ENCODE data around the gene USP27X. TPM values are rescaled to one million over a fixed set of nuclear protein-coding genes. Genes with fewer than 3 reads are reported as not detected.

Gene USP27X
- polyA plus RNA-seq, 2 donors = 0.65 to 1.7 TPM

DNA sequence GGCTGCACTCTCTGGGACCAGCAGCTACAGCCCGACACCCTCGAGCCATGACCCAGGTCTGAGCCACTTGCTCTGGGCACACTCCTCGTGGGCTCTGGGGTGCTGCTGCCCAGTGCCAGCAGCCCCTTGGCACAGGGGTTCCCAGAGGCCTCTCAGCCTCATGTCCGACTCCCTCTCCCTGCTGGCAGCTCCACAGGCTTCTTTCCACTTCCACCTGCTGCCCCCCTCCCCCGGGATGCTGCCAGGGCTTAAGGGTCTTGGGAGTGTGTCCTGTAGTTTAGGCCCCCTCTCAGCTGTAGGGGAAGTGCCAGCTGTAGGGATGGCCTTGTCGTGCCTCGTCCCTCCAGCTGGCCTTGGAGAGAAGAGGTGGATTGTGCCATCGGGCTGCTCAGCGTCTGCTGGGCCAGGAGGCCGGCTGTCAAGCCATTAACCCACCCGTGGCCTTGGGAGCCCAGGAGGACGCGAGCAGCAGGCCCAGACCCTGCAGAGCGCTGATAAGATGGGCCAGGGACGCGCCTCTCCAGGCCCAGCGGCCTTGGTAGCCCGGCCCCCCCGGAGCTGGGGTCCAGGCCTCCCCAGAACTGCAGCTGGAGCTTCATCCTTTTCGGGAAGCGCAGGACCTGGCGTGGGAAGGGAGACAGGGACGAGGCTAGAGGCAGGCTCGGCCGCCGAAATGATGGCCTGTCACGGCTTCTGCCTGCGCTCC, 1.0 kb upstream of the USP27X start:
- peak overlapping the region; percentile 62 to 89 for H3K27ac ChIP-seq (ENCODE audit: low read depth in 2 of 2, low read length in 1 of 2)
- H3K9me3 ChIP-seq (ENCODE audit: control insufficient read depth in 2 of 2, insufficient read depth in 1 of 2, low read depth in 1 of 2, low read length in 1 of 2) = no peaks in the 10 kb centered on the region
- WGBS, 2 donors = 21 to 40% methylated on average over 28 of the region's 28 CpGs
- H3K27me3 ChIP-seq (ENCODE audit: control insufficient read depth in 1 of 2, insufficient read depth in 2 of 2, low read length in 2 of 2) = peaks cover 0 to 4% of the 10 kb centered on the region in 2 donors
- H3K36me3 ChIP-seq (ENCODE audit: control insufficient read depth in 2 of 2, insufficient read depth in 2 of 2, low read length in 1 of 2) = no peaks in the 10 kb centered on the region
- peak overlapping the region; percentile 57 to 63 for H3K4me3 ChIP-seq (ENCODE audit: low read depth in 1 of 2, low read length in 2 of 2)
- no peaks in the 10 kb centered on the region for H3K4me1 ChIP-seq (ENCODE audit: control insufficient read depth in 2 of 2, insufficient read depth in 2 of 2, low read length in 1 of 2)

DNA sequence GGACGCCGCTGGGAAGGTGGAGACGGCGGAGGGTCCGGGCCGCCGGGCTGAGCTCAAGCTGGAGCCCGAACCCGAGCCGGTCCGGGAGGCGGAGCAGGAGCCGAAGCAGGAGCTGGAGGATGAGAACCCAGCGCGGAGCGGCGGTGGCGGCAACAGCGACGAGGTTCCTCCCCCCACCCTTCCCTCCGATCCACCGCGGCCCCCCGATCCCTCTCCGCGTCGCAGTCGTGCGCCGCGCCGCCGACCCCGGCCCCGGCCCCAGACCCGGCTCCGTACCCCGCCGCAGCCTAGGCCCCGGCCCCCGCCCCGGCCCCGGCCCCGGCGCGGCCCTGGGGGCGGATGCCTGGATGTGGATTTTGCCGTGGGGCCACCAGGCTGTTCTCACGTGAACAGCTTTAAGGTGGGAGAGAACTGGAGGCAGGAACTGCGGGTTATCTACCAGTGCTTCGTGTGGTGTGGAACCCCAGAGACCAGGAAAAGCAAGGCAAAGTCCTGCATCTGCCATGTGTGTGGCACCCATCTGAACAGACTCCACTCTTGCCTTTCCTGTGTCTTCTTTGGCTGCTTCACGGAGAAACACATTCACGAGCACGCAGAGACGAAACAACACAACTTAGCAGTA, 483 bp downstream of the USP27X start:
- no peaks in the 10 kb centered on the region for H3K4me1 ChIP-seq (ENCODE audit: control insufficient read depth in 2 of 2, insufficient read depth in 2 of 2, low read length in 1 of 2)
- H3K27me3 ChIP-seq (ENCODE audit: control insufficient read depth in 1 of 2, insufficient read depth in 2 of 2, low read length in 2 of 2) = peaks cover 0 to 4% of the 10 kb centered on the region in 2 donors
- H3K9me3 ChIP-seq (ENCODE audit: control insufficient read depth in 2 of 2, insufficient read depth in 1 of 2, low read depth in 1 of 2, low read length in 1 of 2) = no peaks in the 10 kb centered on the region
- H3K4me3 ChIP-seq (ENCODE audit: low read depth in 1 of 2, low read length in 2 of 2) = peak overlapping the region; percentile 57 to 63
- peak overlapping the region; percentile 62 to 89 for H3K27ac ChIP-seq (ENCODE audit: low read depth in 2 of 2, low read length in 1 of 2)
- no peaks in the 10 kb centered on the region for H3K36me3 ChIP-seq (ENCODE audit: control insufficient read depth in 2 of 2, insufficient read depth in 2 of 2, low read length in 1 of 2)
- 3 to 38% methylated on average over 34 to 54 of the region's 55 CpGs for WGBS, 2 donors

DNA sequence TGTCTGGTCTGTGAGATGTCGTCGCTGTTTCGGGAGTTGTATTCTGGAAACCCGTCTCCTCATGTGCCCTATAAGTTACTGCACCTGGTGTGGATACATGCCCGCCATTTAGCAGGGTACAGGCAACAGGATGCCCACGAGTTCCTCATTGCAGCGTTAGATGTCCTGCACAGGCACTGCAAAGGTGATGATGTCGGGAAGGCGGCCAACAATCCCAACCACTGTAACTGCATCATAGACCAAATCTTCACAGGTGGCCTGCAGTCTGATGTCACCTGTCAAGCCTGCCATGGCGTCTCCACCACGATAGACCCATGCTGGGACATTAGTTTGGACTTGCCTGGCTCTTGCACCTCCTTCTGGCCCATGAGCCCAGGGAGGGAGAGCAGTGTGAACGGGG, 1.4 kb downstream of the USP27X start:
- WGBS, 2 donors = 88 to 90% methylated on average over 12 of the region's 12 CpGs
- Histone ChIP-seq H3K4me3 (ENCODE audit: low read depth in 1 of 2, low read length in 2 of 2) (no peak overlapping the region), H3K9me3 (ENCODE audit: control insufficient read depth in 2 of 2, insufficient read depth in 1 of 2, low read depth in 1 of 2, low read length in 1 of 2) (no peaks in the 10 kb centered on the region), H3K27me3 (ENCODE audit: control insufficient read depth in 1 of 2, insufficient read depth in 2 of 2, low read length in 2 of 2) (peaks cover 0 to 4% of the 10 kb centered on the region in 2 donors), H3K4me1 (ENCODE audit: control insufficient read depth in 2 of 2, insufficient read depth in 2 of 2, low read length in 1 of 2) (no peaks in the 10 kb centered on the region), H3K36me3 (ENCODE audit: control insufficient read depth in 2 of 2, insufficient read depth in 2 of 2, low read length in 1 of 2) (no peaks in the 10 kb centered on the region), H3K27ac (ENCODE audit: low read depth in 2 of 2, low read length in 1 of 2) (no peak overlapping the region)

DNA sequence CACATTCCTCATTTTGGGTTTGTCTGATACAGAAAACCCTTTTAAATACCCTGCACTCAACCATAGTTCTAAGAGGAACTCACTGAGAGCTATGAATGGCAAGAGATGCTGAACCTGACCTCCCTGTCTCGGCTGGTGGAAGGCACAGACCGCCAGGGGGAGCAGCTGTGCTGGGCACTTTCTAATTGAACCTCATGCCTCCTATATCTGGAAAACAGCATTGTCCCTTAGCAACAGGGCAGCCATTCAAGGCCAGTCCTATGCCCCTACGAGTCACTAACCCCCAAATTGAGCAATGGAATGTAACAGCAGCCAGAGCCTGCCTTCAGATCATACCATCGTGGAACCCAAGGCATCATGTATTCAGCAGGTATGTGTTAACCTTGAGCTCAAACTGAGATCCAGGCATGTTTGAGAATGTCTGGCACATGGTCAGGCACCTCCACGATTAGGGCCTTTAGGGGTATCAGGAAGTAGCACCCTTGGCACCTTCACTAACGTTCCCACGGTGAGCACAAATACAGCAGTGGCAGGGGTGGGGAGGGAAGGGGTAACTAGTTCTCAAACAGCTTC, 5.1 kb downstream of the USP27X start:
- no peak overlapping the region for H3K4me3 ChIP-seq (ENCODE audit: low read depth in 1 of 2, low read length in 2 of 2)
- H3K27me3 ChIP-seq (ENCODE audit: control insufficient read depth in 1 of 2, insufficient read depth in 2 of 2, low read length in 2 of 2) = no peaks in the 10 kb centered on the region
- WGBS, 2 donors = 37% methylated on average over 7 of the region's 7 CpGs
- no peaks in the 10 kb centered on the region for H3K9me3 ChIP-seq (ENCODE audit: control insufficient read depth in 2 of 2, insufficient read depth in 1 of 2, low read depth in 1 of 2, low read length in 1 of 2)
- H3K27ac ChIP-seq (ENCODE audit: low read depth in 2 of 2, low read length in 1 of 2) = no peak overlapping the region
- H3K4me1 ChIP-seq (ENCODE audit: control insufficient read depth in 2 of 2, insufficient read depth in 2 of 2, low read length in 1 of 2) = no peaks in the 10 kb centered on the region
- H3K36me3 ChIP-seq (ENCODE audit: control insufficient read depth in 2 of 2, insufficient read depth in 2 of 2, low read length in 1 of 2) = no peaks in the 10 kb centered on the region

DNA sequence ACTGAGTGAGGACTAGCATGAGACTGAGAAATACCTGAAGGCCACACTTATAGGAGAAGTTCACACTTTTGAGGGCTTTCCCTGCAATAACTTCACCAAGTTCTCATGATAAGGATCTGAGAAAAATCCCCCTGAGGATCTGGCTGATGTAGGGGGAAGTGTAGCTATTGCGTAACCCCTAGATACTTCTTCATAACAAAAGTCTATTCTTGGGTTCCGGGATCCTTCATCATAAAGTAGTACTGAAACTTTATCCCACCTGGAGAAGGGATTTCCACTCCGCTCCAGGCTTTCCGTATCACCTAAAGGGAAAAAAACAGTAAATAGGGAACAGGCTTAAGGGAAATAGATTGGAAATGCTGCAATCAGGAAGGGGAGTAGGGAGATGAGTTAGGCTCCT, 13.3 kb downstream of the USP27X start:
- no peaks in the 10 kb centered on the region for H3K4me1 ChIP-seq (ENCODE audit: control insufficient read depth in 2 of 2, insufficient read depth in 2 of 2, low read length in 1 of 2)
- H3K4me3 ChIP-seq (ENCODE audit: low read depth in 1 of 2, low read length in 2 of 2) = no peak overlapping the region
- H3K27me3 ChIP-seq (ENCODE audit: control insufficient read depth in 1 of 2, insufficient read depth in 2 of 2, low read length in 2 of 2) = no peaks in the 10 kb centered on the region
- 86 to 87% methylated on average over 4 of the region's 4 CpGs for WGBS, 2 donors
- no peaks in the 10 kb centered on the region for H3K36me3 ChIP-seq (ENCODE audit: control insufficient read depth in 2 of 2, insufficient read depth in 2 of 2, low read length in 1 of 2)
- H3K27ac ChIP-seq (ENCODE audit: low read depth in 2 of 2, low read length in 1 of 2) = no peak overlapping the region
- H3K9me3 ChIP-seq (ENCODE audit: control insufficient read depth in 2 of 2, insufficient read depth in 1 of 2, low read depth in 1 of 2, low read length in 1 of 2) = no peaks in the 10 kb centered on the region

DNA sequence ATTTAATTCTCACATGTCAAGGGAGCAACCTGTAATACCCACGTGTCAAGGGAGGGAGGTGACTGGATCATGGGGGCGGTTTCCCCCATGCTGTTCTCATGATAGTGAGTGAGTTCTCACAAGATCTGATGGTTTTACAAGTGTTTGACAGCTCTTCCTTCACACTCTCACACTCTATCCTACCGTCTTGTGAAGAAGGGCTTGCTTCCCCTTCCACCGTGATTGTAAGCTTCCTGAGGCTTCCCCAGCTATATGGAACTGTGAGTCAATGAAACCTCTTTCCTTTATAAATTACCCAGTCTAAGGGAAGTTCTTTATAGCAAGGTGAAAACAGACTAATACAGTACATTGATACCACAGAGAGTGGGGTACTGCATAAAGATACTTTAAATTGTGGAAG, 17.7 kb downstream of the USP27X start:
- 61 to 83% methylated on average over 4 of the region's 4 CpGs for WGBS, 2 donors
- H3K4me1 ChIP-seq (ENCODE audit: control insufficient read depth in 2 of 2, insufficient read depth in 2 of 2, low read length in 1 of 2) = no peaks in the 10 kb centered on the region
- no peak overlapping the region for H3K27ac ChIP-seq (ENCODE audit: low read depth in 2 of 2, low read length in 1 of 2)
- no peaks in the 10 kb centered on the region for H3K36me3 ChIP-seq (ENCODE audit: control insufficient read depth in 2 of 2, insufficient read depth in 2 of 2, low read length in 1 of 2)
- no peaks in the 10 kb centered on the region for H3K9me3 ChIP-seq (ENCODE audit: control insufficient read depth in 2 of 2, insufficient read depth in 1 of 2, low read depth in 1 of 2, low read length in 1 of 2)
- H3K4me3 ChIP-seq (ENCODE audit: low read depth in 1 of 2, low read length in 2 of 2) = no peak overlapping the region
- peaks cover 2 to 3% of the 10 kb centered on the region in 2 donors for H3K27me3 ChIP-seq (ENCODE audit: control insufficient read depth in 1 of 2, insufficient read depth in 2 of 2, low read length in 2 of 2)

DNA sequence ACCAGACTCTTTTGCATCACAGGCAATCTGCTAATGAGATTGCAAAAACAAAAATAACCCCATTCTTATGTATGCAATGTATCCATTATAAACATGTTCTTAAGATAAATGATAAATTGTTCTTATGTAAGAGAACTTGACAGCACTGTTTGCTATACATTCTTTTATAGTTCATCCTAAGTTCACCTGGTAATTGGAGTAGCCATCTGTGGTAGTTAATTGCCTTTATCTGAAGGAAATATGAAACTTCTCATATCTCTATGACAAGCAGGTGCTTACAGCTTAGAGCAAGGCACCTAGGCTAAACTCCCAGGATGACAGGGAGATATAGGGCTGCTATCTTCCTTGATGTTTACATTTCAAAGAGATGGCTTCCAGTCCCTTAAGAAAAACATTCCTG, 21.8 kb downstream of the USP27X start:
- peaks cover 2 to 3% of the 10 kb centered on the region in 2 donors for H3K27me3 ChIP-seq (ENCODE audit: control insufficient read depth in 1 of 2, insufficient read depth in 2 of 2, low read length in 2 of 2)
- no peaks in the 10 kb centered on the region for H3K36me3 ChIP-seq (ENCODE audit: control insufficient read depth in 2 of 2, insufficient read depth in 2 of 2, low read length in 1 of 2)

DNA sequence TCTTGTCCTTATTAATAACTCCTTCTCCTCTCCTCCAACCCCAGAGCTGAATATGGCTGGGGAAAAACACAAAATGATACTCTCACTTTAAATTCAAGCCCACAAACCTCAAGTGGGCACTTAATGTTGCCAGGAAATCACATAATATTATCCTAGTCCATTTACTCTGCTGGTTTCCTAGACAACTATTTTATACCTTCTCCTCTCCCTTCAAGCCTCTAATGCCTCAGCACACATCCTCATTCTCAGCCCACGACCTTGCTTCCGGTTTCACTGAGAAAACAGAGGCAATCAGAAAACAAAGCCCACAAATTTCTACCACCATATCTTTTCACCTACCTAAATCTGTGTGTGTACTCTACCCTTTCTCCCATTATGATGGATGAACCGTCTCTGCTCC, 31.1 kb downstream of the USP27X start:
- Histone ChIP-seq H3K9me3 (ENCODE audit: control insufficient read depth in 2 of 2, insufficient read depth in 1 of 2, low read depth in 1 of 2, low read length in 1 of 2) (no peaks in the 10 kb centered on the region), H3K36me3 (ENCODE audit: control insufficient read depth in 2 of 2, insufficient read depth in 2 of 2, low read length in 1 of 2) (no peaks in the 10 kb centered on the region), H3K4me3 (ENCODE audit: low read depth in 1 of 2, low read length in 2 of 2) (no peak overlapping the region), H3K4me1 (ENCODE audit: control insufficient read depth in 2 of 2, insufficient read depth in 2 of 2, low read length in 1 of 2) (no peaks in the 10 kb centered on the region), H3K27me3 (ENCODE audit: control insufficient read depth in 1 of 2, insufficient read depth in 2 of 2, low read length in 2 of 2) (peaks cover 0 to 2% of the 10 kb centered on the region in 2 donors), H3K27ac (ENCODE audit: low read depth in 2 of 2, low read length in 1 of 2) (no peak overlapping the region)
- WGBS, 2 donors = 22 to 38% methylated on average over 3 of the region's 3 CpGs

More for the DNA sequence above, 21.8 kb downstream of the USP27X start:
- no peaks in the 10 kb centered on the region for H3K4me1 ChIP-seq (ENCODE audit: control insufficient read depth in 2 of 2, insufficient read depth in 2 of 2, low read length in 1 of 2)
- H3K4me3 ChIP-seq (ENCODE audit: low read depth in 1 of 2, low read length in 2 of 2) = no peak overlapping the region
- H3K27ac ChIP-seq (ENCODE audit: low read depth in 2 of 2, low read length in 1 of 2) = no peak overlapping the region
- H3K9me3 ChIP-seq (ENCODE audit: control insufficient read depth in 2 of 2, insufficient read depth in 1 of 2, low read depth in 1 of 2, low read length in 1 of 2) = no peaks in the 10 kb centered on the region

DNA sequence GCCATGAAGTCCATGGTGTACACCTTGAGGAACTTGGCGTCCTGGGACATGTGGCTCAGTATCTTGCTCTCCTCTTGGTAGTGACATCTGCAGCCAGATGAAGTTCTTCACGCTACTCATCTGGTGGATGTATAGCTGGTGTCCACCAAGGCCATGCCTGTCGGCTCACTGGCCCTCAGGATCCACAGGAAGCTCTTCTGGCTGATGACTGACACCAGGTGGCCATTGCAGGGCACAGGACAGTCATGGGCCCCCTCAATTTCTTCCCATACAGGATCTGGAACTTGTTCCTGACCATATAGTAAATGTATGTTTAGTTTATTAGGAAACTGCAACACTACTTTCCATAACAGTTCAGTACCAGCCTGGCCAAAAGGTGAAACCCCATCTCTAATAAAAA, 32.8 kb downstream of the USP27X start:
- Histone ChIP-seq H3K27me3 (ENCODE audit: control insufficient read depth in 1 of 2, insufficient read depth in 2 of 2, low read length in 2 of 2) (peaks cover 0 to 2% of the 10 kb centered on the region in 2 donors), H3K9me3 (ENCODE audit: control insufficient read depth in 2 of 2, insufficient read depth in 1 of 2, low read depth in 1 of 2, low read length in 1 of 2) (no peaks in the 10 kb centered on the region), H3K27ac (ENCODE audit: low read depth in 2 of 2, low read length in 1 of 2) (no peak overlapping the region), H3K36me3 (ENCODE audit: control insufficient read depth in 2 of 2, insufficient read depth in 2 of 2, low read length in 1 of 2) (no peaks in the 10 kb centered on the region), H3K4me3 (ENCODE audit: low read depth in 1 of 2, low read length in 2 of 2) (no peak overlapping the region), H3K4me1 (ENCODE audit: control insufficient read depth in 2 of 2, insufficient read depth in 2 of 2, low read length in 1 of 2) (no peaks in the 10 kb centered on the region)
- WGBS, 2 donors = 66 to 91% methylated on average over 3 of the region's 3 CpGs
